HCT116 (cell line): Measurements from ENCODE around the gene C7orf33. TPM values are rescaled to one million over a fixed set of nuclear protein-coding genes. Genes with fewer than 3 reads are reported as not detected.
"Not testable (repeated sequence)": the region's sequence is repeated elsewhere in the genome, so short reads cannot be mapped to it uniquely, and the experiment has no call there.

Source experiments
- ATAC-seq: fragments of 200-7000 bp; cut with Tn5 transposase; 2 replicates; pipeline ENCODE4 v1.9.1; 2020; ENCODE audit warnings: mild to moderate bottlenecking, moderate library complexity
- BruUV-seq: library from RNA; stranded (reverse); fragments of 400-500 nt; replicated peaks from 2 replicates; lab custom pipeline; 2021; lab: Mats Ljungman, UMichigan
- CTCF ChIA-PET: fragments of 300-600 bp; sonication (Branson Sonifier 250); formaldehyde crosslinking; loops from one replicate; lab custom pipeline; 2021; ENCODE audit warnings: antibody characterized with exemption; lab: Charles Lee
- POLR2A ChIA-PET: fragments of 300-600, 350-600 bp; sonication (Branson Sonifier 250); formaldehyde crosslinking; loops from one replicate; lab custom pipeline; 2021; ENCODE audit warnings: antibody characterized with exemption; lab: Charles Lee
- RAD21 ChIA-PET, 2 experiments: fragments of 300-600 bp; sonication (Branson Sonifier 250); formaldehyde crosslinking; loops; one replicate each; lab custom pipeline; 2023; ENCODE audit warnings: low total read pairs in 2 of 2; ENCODE audit not compliant: uncharacterized antibody in 2 of 2, unreplicated experiment in 2 of 2, low non-redundant PET in 1 of 2; lab: Charles Lee
- DNase-seq: peaks from one replicate; pipeline ENCODE4 v3.0.0-alpha.2; 2010; ENCODE audit warnings: low read depth, low spot score
- H2AFZ ChIP-seq: fragments of 200-600 bp; shearing (Covaris generic), sonication (generic); 2 replicates; pipeline ENCODE4 v1.6.1; 2017; ENCODE audit warnings: low read depth, mixed run types, mixed read lengths, antibody characterized with exemption, low read length; ENCODE audit not compliant: poor library complexity, severe bottlenecking
- H3K27ac ChIP-seq: 2 replicates; pipeline ENCODE4 v1.5.1; 2012; ENCODE audit warnings: low read depth, low read length
- H3K27me3 ChIP-seq: fragments of 200-600 bp; sonication (generic); 2 replicates; pipeline ENCODE4 v1.6.1; 2016; ENCODE audit warnings: mixed run types, low read length, mixed read lengths; ENCODE audit not compliant: insufficient read depth
- H3K36me3 ChIP-seq, 2 experiments: fragments of 200-500 bp in 1 of 2; fragments of 200-600 bp in 1 of 2; sonication (Bioruptor generic) in 1 of 2; sonication (generic) in 1 of 2; 2 replicates each; pipeline versions ENCODE4 v1.5.1 to v1.6.1; 2014 to 2016; ENCODE audit warnings: low read length in 2 of 2, inconsistent platforms in 1 of 2, mixed read lengths in 1 of 2, mixed run types in 1 of 2; ENCODE audit not compliant: insufficient read depth in 2 of 2, control insufficient read depth in 1 of 2
- H3K4me1 ChIP-seq, 2 experiments: fragments of 200-600 bp in 1 of 2; sonication (generic) in 1 of 2; 2 replicates each; pipeline versions ENCODE4 v1.5.1 to v1.6.1; 2012 to 2017; ENCODE audit warnings: low read length in 2 of 2, inconsistent platforms in 1 of 2, mild to moderate bottlenecking in 1 of 2, mixed read lengths in 1 of 2, mixed run types in 1 of 2, moderate library complexity in 1 of 2; ENCODE audit not compliant: insufficient read depth in 2 of 2, control insufficient read depth in 1 of 2
- H3K4me2 ChIP-seq: fragments of 200-600 bp; sonication (generic); 2 replicates; pipeline ENCODE4 v1.6.1; 2017; ENCODE audit warnings: mixed run types, low read length, mixed read lengths
- H3K4me3 ChIP-seq, 2 experiments: fragments of 200-600 bp in 1 of 2; sonication (generic) in 1 of 2; replicated peaks in 1 of 2; 2 replicates each; pipeline ENCODE4 v1.5.1; 2011 to 2016; ENCODE audit warnings: low read length in 2 of 2, control low read depth in 1 of 2, low read depth in 1 of 2, mild to moderate bottlenecking in 1 of 2, mixed read lengths in 1 of 2, mixed run types in 1 of 2
- H3K79me2 ChIP-seq: fragments of 200-600 bp; sonication (generic); 2 replicates; pipeline ENCODE4 v1.6.1; 2017; ENCODE audit warnings: mild to moderate bottlenecking, mixed run types, low read length, moderate library complexity, mixed read lengths; ENCODE audit not compliant: insufficient read depth
- H3K9ac ChIP-seq: fragments of 200-600 bp; sonication (generic); 2 replicates; pipeline ENCODE4 v1.6.1; 2016; ENCODE audit warnings: low read length, mixed read lengths
- H3K9me2 ChIP-seq: fragments of 200-600 bp; sonication (generic), shearing (Covaris generic); 2 replicates; pipeline ENCODE4 v1.6.1; 2017; ENCODE audit warnings: mixed run types, mild to moderate bottlenecking, moderate library complexity; ENCODE audit not compliant: insufficient read depth
- H3K9me3 ChIP-seq, 2 experiments: fragments of 200-500 bp in 1 of 2; fragments of 200-600 bp in 1 of 2; sonication (Bioruptor generic) in 1 of 2; sonication (generic) in 1 of 2; 2 replicates each; pipeline ENCODE4 v1.6.1; 2014 to 2017; ENCODE audit warnings: low read length in 2 of 2, mixed read lengths in 2 of 2, inconsistent platforms in 1 of 2, low read depth in 1 of 2, mild to moderate bottlenecking in 1 of 2, mixed run types in 1 of 2, moderate library complexity in 1 of 2; ENCODE audit not compliant: control insufficient read depth in 1 of 2, insufficient read depth in 1 of 2
- H4K20me1 ChIP-seq: fragments of 200-600 bp; sonication (generic), shearing (Covaris generic); 2 replicates; pipeline ENCODE4 v1.6.1; 2017; ENCODE audit warnings: mixed run types, mild to moderate bottlenecking, moderate library complexity; ENCODE audit not compliant: insufficient read depth
- CBX3 ChIP-seq: IDR thresholded peaks from 2 replicates; pipeline ENCODE4 v1.6.1; 2012; ENCODE audit warnings: low read depth
- CEBPB ChIP-seq: IDR thresholded peaks from 2 replicates; pipeline ENCODE4 v1.6.1; 2012; ENCODE audit warnings: low read depth
- EGR1 ChIP-seq: IDR thresholded peaks from 2 replicates; pipeline ENCODE4 v1.6.1; 2012; ENCODE audit warnings: low read depth
- ELF1 ChIP-seq: IDR thresholded peaks from 2 replicates; pipeline ENCODE4 v1.6.1; 2012; ENCODE audit warnings: low read depth, borderline replicate concordance
- EZH2 ChIP-seq: fragments of 200-600 bp; sonication (generic); IDR thresholded peaks from 2 replicates; pipeline ENCODE4 v1.6.1; 2017; ENCODE audit warnings: antibody characterized with exemption, mixed run types
- EZH2phosphoT487 ChIP-seq: fragments of 200-600 bp; IDR thresholded peaks from 2 replicates; pipeline ENCODE4 v1.6.1; 2018; ENCODE audit warnings: antibody characterized with exemption, borderline replicate concordance
- FOSL1 ChIP-seq: IDR thresholded peaks from 2 replicates; pipeline ENCODE4 v1.6.1; 2012; ENCODE audit warnings: low read depth
- JUND ChIP-seq: IDR thresholded peaks from 2 replicates; pipeline ENCODE4 v1.6.1; 2012
- MAX ChIP-seq: IDR thresholded peaks from 2 replicates; pipeline ENCODE4 v1.6.1; 2012
- POLR2A ChIP-seq: IDR thresholded peaks from 2 replicates; pipeline ENCODE4 v1.7.0; 2011; ENCODE audit warnings: borderline replicate concordance; ENCODE audit not compliant: insufficient read depth, insufficient read length; ENCODE audit errors: extremely low read depth
- POLR2AphosphoS5 ChIP-seq: IDR thresholded peaks from 2 replicates; pipeline ENCODE4 v1.6.1; 2011; ENCODE audit warnings: mild to moderate bottlenecking, low read depth, low read length, moderate library complexity
- RAD21 ChIP-seq: IDR thresholded peaks from 2 replicates; pipeline ENCODE4 v1.6.1; 2012; ENCODE audit warnings: low read depth, mild to moderate bottlenecking
- SRF ChIP-seq: IDR thresholded peaks from 2 replicates; pipeline ENCODE4 v1.6.1; 2012; ENCODE audit warnings: low read depth
- TCF7L2 ChIP-seq: IDR thresholded peaks from 2 replicates; pipeline ENCODE4 v1.7.0; 2011; ENCODE audit warnings: borderline replicate concordance, inconsistent platforms; ENCODE audit not compliant: insufficient read depth, insufficient read length; ENCODE audit errors: extremely low read depth
- YY1 ChIP-seq: IDR thresholded peaks from 2 replicates; pipeline ENCODE4 v1.6.1; 2011; ENCODE audit warnings: low read length, low read depth, moderate library complexity, mild to moderate bottlenecking; ENCODE audit not compliant: insufficient replicate concordance; ENCODE audit errors: extremely low read depth
- ZBTB33 ChIP-seq: IDR thresholded peaks from 2 replicates; pipeline ENCODE4 v1.6.1; 2011; ENCODE audit warnings: mild to moderate bottlenecking, low read length, moderate library complexity; ENCODE audit not compliant: insufficient replicate concordance; ENCODE audit errors: extremely low read depth
- ZFX ChIP-seq: fragments of 450-650 bp; IDR thresholded peaks from 2 replicates; pipeline ENCODE4 v1.6.1; 2017
- intact Hi-C: fragments of 100-400 bp; cut with micrococcal nuclease; formaldehyde crosslinking; loops from 2 replicates; pipeline ENCODE4 v1.10.0; 2022
- total RNA-seq: library from RNA; stranded (reverse); gene quantifications from one replicate; pipeline ENCODE4 v1.2.1, GENCODE V29; 2021; ENCODE audit not compliant: unreplicated experiment

C7orf33 gene
- total RNA-seq, 1 experiment from 2014 or later, result not detected

GRCh38 chr7:148564275-148564951, 26.2 kb upstream of the C7orf33 start:
- H4K20me1 ChIP-seq, CTCF ChIA-PET, H3K27me3 ChIP-seq, H3K9ac ChIP-seq, H3K27ac ChIP-seq, H3K79me2 ChIP-seq, H3K36me3 ChIP-seq, H3K9me3 ChIP-seq, H3K9me2 ChIP-seq, POLR2A ChIA-PET, RAD21 ChIA-PET, intact Hi-C loops, DNase-seq, BruUV-seq, H2AFZ ChIP-seq: not testable (repeated sequence)
- ATAC-seq, result 0 out of 2 replicates have a peak, but pooled peaks have one; percentile 49
- H3K4me3 ChIP-seq, result 0 out of 4 replicates have a peak overlapping the region, but pooled peaks of 1 of the 2 experiments have one; percentile 11
- H3K4me1 ChIP-seq, result peaks cover 0 to 13% of the 10 kb centered on the region in 2 experiments; a peak in 2 of 4 replicates
- peak overlapping the region; percentile 39 for H3K4me2 ChIP-seq
- peak; percentile 21; the same call in 1 of the 2 replicates for TF ChIP-seq JUND
- TF ChIP-seq FOSL1, result peak; percentile 9; the same call in 1 of the 2 replicates

GRCh38 chr7:148566736-148567135, 23.8 kb upstream of the C7orf33 start:
- H3K36me3 ChIP-seq, result no peaks in the 10 kb centered on the region
- no peak overlapping the region for H2AFZ ChIP-seq
- H3K9ac ChIP-seq, result no peak overlapping the region
- H3K27ac ChIP-seq, result no peak overlapping the region
- peaks cover 0 to 13% of the 10 kb centered on the region in 2 experiments; a peak in 2 of 4 replicates for H3K4me1 ChIP-seq
- H3K4me2 ChIP-seq, result no peak overlapping the region
- intact Hi-C loops, result no loop called here
- H3K27me3 ChIP-seq, result no peaks in the 10 kb centered on the region
- DNase-seq, result no peak
- H3K4me3 ChIP-seq, result no peak overlapping the region
- ChIA-PET CTCF (no interaction called here), POLR2A (interaction anchor here (1.4 kb wide), 1 partner anchor 10 kb away, joined by 4 read pairs; no protein-coding TSS in a partner anchor), RAD21 (no interaction called here)
- no peak for ATAC-seq
- no TSS peak for BruUV-seq
- H3K9me2 ChIP-seq, result no peaks in the 10 kb centered on the region
- H3K79me2 ChIP-seq, result no peaks in the 10 kb centered on the region
- H4K20me1 ChIP-seq, result no peaks in the 10 kb centered on the region
- H3K9me3 ChIP-seq, result no peaks in the 10 kb centered on the region
- TF ChIP-seq EZH2phosphoT487 (no peak), TCF7L2 (no peak), CBX3 (no peak), FOSL1 (no peak), RAD21 (no peak), EGR1 (no peak), EZH2 (no peak), ZBTB33 (no peak), JUND (no peak), YY1 (no peak), CEBPB (no peak), ELF1 (no peak), POLR2AphosphoS5 (no peak), SRF (no peak), POLR2A (no peak), MAX (no peak), ZFX (no peak)
